GM23338 (cell line): ENCODE results near the gene CHKB.

Source experiments
- CREB1 ChIP-seq: fragments of 250-450 bp; sonication (Bioruptor Pico); IDR thresholded peaks from 2 replicates; pipeline ENCODE4 v1.5.0; 2020; ENCODE audit warnings: low read depth, mild to moderate bottlenecking, moderate library complexity
- CTCF ChIP-seq, 2 experiments: fragments of 200-600 bp in 1 of 2; sonication (generic) in 1 of 2; conservative IDR thresholded peaks; 2 replicates each; pipeline versions ENCODE4 v1.5.1 to v1.6.1; 2016 to 2017; ENCODE audit warnings: antibody characterized with exemption in 2 of 2, low read depth in 2 of 2, mild to moderate bottlenecking in 2 of 2, moderate library complexity in 1 of 2
- REST ChIP-seq: IDR thresholded peaks from one replicate; pipeline ENCODE4 v1.6.1; 2018; ENCODE audit warnings: antibody characterized with exemption; ENCODE audit not compliant: unreplicated experiment

- no peak for TF ChIP-seq CTCF (conservative IDR thresholded peaks at IDR 0.05; ENCODE audit: low read depth in 2 of 2)
- no peak for TF ChIP-seq CREB1
- TF ChIP-seq REST = no peak
Measured at GRCh38 chr22:50600967-50601668, 18.5 kb upstream of the CHKB start.
